IPS-11a (cell line): ENCODE data around the gene VEGFC.

Experiments used
- H3K4me3 ChIP-seq: one replicate; pipeline ENCODE4 v1.5.1; 2013; ENCODE audit warnings: low read depth, low read length, control low read depth

Gene VEGFC

GRCh38 chr4:176792326-176793059, at the start of gene VEGFC:
VEGFC (minus strand) TSS chr4:176792922; CDS start chr4:176792311, 611 bp downstream.
- H3K4me3 ChIP-seq = peak within 1 kb of the TSS; percentile 53

GRCh38 chr4:176841711-176842112, 49.0 kb upstream of the VEGFC start:
- H3K4me3 ChIP-seq = no peak overlapping the region

- no peak overlapping the region for H3K4me3 ChIP-seq
These were observed 47.4 kb upstream of the VEGFC start for GRCh38 chr4:176840166-176840565.

GRCh38 chr4:176839656-176840055, 46.9 kb upstream of the VEGFC start:
- H3K4me3 ChIP-seq = no peak overlapping the region

GRCh38 chr4:176838601-176839433, 46.1 kb upstream of the VEGFC start:
- H3K4me3 ChIP-seq = no peak overlapping the region

- no peak overlapping the region for H3K4me3 ChIP-seq
These were observed 44.6 kb upstream of the VEGFC start for GRCh38 chr4:176837169-176837895.

GRCh38 chr4:176834531-176834930, 41.8 kb upstream of the VEGFC start:
- H3K4me3 ChIP-seq = no peak overlapping the region

DNA sequence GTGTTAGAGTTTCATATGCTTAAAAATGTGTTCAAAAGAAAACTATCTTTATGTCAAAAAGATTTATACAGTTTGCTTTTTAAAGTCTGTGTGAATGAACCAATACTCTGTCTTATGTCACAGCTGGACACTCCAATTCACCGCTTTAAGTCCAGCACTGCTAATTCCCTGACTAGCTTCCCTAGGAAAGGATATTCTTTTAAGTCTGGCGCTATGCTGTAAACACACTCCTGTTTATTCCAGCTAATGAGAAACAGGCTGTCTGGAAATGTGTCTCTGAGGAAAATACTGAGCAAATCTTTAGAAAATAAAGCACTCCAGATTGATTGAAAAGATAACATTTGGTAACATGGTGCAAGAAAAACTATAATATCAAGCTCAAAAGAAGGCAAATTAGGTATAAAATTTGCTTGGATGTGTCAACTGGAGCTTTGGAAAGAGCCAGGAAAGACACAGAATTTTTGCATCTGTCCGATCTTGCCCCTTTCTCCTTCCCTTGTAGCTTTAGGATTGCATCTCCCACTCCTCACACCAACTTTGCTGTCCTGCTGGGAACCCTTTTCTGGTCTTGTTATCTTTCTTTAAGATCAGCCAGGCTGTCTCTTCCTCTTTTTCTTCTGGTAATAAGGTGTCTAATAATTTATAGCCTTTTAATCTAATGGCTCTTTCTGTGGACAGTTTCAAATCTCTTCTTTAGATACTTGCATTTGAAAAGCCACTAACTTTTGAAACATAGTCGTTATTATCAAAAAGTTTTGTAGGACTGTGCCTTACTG, 40.9 kb upstream of the VEGFC start:
- H3K4me3 ChIP-seq = no peak overlapping the region

- no peak overlapping the region for H3K4me3 ChIP-seq
These were observed 38.2 kb upstream of the VEGFC start for GRCh38 chr4:176830971-176831370.

DNA sequence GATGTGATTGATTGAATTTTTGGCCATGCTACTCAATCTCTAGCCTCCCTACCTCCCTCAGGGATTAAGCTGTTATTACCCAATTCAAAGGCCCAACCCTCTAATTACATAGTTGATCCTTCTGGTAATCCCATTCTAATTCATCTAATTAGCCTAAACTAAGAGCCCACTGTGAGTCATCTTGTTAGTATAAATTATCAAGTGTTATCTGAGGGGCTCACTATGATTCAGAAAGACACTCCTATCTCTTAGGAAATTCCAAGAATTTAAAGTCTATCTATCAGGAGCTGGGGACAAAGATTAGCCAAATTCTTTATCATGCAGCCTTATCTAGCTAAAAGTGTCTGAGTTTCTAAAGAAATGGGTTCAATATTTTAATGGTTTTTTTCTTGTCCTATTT, 32.9 kb upstream of the VEGFC start:
- H3K4me3 ChIP-seq = no peak overlapping the region

DNA sequence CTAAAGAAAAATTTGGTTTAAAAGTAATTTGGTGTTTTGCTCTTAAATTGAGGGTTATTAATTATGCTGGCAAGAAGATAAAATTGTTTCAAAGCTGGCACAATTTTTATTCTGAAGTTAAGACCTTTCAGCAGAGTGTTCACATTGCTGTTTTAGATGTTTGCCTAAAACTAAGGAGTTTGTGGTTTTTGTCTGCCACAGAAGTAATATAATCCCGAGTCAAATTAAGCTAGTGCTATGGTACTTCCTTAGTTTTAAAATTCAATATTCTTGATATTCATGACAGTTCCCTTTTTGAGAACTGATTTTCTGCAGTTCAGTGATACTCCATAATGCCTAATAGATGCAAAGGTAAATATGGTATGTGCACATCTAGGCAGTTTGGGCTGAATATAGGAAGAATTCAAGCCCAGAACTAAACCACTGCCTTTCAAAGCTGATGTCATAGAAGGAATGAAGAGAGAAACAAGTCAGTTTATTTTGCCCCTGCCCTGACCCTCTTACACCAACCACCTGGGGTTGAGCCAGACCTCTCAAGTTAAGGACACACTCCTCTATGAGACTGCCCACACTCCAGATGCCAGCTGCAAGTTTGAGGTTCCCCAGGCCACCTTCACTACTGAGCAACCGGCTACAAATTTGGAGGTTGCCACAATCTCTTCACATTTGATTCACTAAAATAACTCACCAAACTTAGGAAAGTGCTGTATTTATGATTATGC, 32.1 kb upstream of the VEGFC start:
- H3K4me3 ChIP-seq = no peak overlapping the region

DNA sequence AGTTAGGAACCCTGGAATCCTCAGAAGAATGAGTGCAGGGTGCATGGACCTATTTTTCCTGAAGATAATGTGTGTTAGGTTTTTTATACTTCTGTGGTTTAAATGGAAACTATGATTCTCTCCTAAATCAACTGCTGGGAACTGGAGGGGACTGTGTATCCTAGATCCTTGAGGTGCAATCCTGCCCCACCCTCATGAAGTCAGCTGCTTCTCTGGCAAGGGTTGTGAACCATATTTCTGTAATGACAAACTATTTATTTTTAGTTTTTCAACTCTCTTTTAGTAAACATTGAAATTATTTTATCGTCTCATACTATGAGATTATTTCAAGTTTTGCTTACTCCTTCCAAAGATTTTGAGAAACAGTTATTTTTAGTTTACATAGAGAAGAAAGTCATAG, 25.8 kb upstream of the VEGFC start:
- H3K4me3 ChIP-seq = no peak overlapping the region

DNA sequence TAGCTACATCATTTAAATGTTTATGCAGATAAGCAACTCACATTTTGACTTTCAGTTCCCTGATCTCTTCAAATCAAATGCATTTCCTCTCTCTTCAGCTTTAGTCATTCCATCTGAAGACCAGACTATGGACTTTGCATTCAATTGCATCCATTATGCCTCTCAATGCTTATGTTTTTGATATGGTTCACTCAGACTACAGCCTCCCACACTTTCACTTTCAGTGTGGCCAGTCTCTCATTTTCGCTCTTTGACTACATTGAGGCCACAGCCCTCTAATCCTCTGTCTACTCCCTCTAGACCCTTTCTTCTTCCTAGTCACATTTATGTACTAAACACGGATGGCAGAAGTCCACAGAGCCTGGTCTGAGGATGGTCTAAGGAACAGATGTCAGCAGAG, 24.5 kb upstream of the VEGFC start:
- H3K4me3 ChIP-seq = no peak overlapping the region

DNA sequence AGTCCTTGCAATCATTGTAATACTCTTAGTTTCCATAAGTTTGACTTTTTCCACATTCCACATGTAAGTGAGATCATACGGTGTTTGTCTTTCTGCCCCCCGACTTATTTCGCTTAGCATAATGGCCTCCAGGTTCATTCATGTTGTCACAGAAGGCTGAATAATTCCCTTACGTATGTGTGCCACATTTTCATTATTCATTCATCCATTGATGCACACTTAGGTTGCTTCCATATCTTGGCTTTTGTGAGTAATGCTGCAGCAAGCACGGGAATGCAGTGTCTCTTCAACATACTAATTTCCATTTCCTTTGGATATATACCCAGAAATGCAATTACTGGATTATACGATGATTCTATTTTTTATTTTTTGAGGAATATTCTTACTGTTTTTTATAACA, 22.0 kb upstream of the VEGFC start:
- H3K4me3 ChIP-seq = no peak overlapping the region

GRCh38 chr4:176810481-176811249, 17.9 kb upstream of the VEGFC start:
- no peak overlapping the region for H3K4me3 ChIP-seq

GRCh38 chr4:176806778-176807375, 14.2 kb upstream of the VEGFC start:
- no peak overlapping the region for H3K4me3 ChIP-seq

DNA sequence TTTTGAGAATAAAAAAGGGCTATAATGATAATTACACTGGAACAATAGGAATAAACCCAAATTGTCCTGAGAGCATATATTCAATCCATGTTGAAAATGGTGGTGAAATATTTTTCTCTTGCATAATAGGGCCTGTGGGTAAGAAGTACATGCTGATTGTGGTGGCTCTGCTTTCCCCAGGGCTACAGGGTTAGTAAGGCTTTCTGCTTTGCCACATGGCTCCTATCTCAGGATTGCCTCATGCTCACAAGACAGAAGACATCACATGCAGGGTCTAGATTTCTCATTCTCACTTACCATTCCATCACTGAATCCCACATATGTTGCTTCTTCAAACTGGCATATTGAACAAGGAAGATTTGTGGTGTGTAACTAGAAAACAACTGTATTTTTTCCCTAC, 12.4 kb upstream of the VEGFC start:
- no peak overlapping the region for H3K4me3 ChIP-seq

GRCh38 chr4:176800891-176801534, 8.3 kb upstream of the VEGFC start:
- no peak overlapping the region for H3K4me3 ChIP-seq

DNA sequence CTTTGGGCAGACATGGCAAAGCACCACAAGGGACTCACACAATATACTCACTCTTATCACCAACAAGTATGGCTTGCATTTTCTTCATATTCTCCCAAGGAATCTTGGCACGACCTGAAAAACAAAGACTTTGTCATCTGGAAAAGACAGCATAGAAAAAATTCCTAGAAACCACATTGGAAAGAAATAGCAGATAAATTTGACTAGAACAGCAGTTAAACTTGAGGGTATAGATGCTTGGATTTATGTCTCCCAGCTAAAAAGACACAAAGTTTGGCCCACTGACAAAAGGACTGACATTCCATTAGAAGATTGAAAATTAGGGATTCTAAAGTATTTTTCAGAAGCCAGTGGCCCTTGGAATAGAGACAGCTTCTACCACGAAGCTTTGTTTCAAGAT, 6.9 kb upstream of the VEGFC start:
- no peak overlapping the region for H3K4me3 ChIP-seq
